GM19324 (cell line): ENCODE data around the gene EXT2.
A peak's percentile ranks its signal among the peaks of the same experiment; 100 is the strongest.

Experiments
- ATAC-seq: cut with Tn5 transposase; IDR thresholded peaks from one replicate; pipeline ENCODE4 v1.9.1; 2021; ENCODE audit warnings: mild to moderate bottlenecking, moderate library complexity; ENCODE audit not compliant: unreplicated experiment, low FRiP score

Gene EXT2

GRCh38 chr11:44228379-44228778 is 132.9 kb downstream of the EXT2 start:
- no peak for ATAC-seq

DNA sequence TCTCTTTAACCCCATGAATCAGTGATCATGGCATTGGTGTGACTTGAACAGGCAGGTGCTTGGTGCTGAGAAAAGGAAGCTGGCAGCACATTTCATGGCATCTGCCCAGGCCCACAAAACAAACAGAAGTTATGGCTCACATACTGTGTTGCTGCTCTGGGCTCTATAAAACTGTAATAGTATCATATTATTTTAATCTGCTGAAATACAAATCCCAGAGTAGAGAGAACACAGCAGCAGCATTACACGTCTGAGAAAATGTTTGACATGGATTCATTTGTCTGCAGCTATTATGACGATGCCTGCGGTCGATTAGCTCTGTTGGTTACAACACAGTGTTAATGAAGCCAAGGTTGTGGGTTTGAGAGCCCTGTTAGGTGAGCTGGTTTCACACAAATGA is 133.6 kb downstream of the EXT2 start:
- no peak for ATAC-seq

DNA sequence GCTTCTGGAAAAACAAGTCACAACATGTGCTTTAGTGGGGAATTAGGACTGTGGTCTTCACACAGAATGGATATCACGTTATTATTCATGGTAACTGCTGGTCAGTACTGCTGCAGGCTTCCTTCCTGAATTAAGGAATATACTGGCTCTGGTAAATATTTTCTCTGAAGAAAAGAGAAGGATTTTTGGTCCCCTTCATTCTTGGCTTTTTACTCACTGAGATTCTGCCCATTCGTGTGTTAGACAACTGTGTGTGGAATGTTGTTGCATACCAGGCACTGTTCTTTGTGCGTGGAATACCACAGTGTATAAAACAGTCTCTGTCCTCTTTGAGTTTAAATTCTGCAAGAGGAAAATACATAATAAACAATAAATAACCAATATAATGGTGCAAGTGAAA is 134.1 kb downstream of the EXT2 start:
- no peak for ATAC-seq

DNA sequence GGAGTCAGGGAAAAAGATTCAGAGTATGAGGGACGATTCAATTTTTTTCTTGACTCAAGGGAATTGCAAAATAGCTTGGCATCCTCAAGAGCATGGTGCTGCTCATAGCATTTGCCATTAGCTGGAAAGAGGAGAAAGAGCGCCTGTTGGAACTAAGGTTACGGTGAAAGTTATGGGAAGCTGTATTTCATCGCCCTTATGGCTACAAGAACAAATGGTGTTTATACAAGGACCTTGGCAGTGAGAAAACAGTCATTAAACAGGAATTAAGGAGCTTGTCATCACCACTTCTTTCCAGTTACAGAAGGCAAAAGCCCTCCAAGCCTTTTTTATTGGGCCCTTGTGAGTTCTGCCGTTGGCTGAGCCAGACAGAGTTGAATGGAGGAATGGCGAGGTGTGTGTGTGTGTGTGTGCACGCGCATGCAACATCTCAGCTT is 140.3 kb downstream of the EXT2 start:
- no peak for ATAC-seq

- no peak for ATAC-seq
Measured at GRCh38 chr11:44236296-44236695, 140.8 kb downstream of the EXT2 start.

DNA sequence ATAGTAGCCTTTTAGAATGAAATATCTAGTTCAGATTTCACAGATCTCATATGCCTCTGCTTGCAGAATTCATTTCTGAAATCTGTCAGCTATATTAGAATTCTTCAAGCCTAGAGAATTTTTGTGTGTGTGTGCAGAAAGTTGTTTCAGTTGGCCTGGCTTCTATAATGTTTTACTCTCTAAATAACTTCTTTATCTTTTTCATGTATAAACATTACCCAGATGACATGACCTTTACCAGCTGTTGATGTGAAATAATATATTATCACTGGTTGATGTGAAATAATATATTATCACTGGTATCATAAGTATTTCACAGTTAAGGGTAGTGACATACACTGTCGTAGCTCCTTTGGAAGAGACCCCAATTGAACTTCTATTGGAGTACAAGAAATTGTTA is 141.7 kb downstream of the EXT2 start:
- ATAC-seq: no peak

DNA sequence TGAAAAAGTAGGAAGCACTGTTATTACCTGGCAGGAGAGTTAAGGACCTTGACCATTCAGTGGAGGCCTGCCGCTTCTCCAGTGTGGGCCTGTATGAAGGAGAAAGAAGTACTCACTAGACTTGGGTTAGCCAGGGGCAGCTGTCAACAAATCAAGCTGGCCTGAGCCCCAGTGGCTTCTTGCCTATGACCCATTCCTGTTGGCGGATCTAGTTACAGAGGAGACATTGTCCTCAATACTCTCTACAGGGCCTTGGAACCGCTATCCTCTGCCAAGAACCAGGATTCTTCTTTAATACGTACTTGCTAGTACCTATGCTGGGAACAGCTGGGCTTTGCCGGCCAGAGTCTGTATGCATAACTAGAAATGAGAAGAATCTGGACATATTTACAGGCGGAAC is 146.4 kb downstream of the EXT2 start:
- ATAC-seq: no peak

DNA sequence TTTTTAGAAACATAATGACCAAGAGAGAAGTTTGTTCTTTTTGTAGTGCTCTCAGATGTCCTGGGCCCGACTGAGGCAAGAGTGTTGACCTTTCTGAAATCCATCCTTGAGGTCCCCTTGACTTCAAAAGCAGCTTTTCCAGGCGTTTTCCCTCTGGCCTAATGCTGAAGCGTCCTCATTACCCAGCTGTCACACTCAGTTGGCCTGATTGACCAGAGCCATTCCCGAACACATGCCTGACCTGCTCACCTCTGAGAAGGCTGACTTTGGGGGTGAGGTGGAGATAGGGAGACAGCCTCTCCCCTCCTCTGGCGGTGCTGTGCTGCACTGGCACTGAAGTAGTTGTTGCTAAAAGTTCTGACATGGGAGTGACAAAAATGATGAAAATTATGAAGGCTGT is 147.6 kb downstream of the EXT2 start:
- ATAC-seq: no peak

GRCh38 chr11:44243595-44244343 is 148.3 kb downstream of the EXT2 start:
- no peak for ATAC-seq

- no peak for ATAC-seq
Measured at GRCh38 chr11:44244639-44245310, 149.3 kb downstream of the EXT2 start.

- no peak for ATAC-seq
Measured at GRCh38 chr11:44246726-44247125, 151.2 kb downstream of the EXT2 start.

- no peak for ATAC-seq
Measured at GRCh38 chr11:44247508-44247907, 152.0 kb downstream of the EXT2 start.

GRCh38 chr11:44248109-44248508 is 152.6 kb downstream of the EXT2 start:
- ATAC-seq: no peak

- no peak for ATAC-seq
Measured at GRCh38 chr11:44250421-44250820, 154.9 kb downstream of the EXT2 start.

DNA sequence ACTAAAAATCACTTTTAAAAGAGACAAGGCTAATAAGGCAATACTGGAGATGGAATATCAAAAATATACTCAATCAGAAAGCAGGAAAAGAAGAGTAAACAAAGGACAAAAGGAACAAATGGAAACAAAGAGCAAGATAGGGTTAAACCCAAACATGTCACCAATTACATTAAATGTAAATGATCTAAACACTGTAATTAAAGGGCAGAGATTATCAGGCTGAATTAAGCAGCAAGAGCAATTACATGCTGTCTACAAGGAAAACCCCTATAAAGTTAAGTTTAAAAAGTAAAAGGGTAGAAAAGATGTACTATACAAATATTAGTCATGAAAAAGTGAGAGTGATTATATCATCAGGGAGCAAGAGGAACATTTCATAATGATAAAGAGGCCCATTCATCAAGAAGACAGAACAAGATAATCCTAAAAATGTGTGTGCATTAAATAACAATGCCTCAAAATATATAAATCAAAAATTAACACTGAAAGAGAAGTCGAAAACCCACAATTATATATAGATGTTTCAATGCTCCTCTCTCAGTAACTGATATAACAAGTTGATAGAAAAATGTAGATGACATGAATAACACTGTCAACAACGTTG is 157.6 kb downstream of the EXT2 start:
- no peak for ATAC-seq

DNA sequence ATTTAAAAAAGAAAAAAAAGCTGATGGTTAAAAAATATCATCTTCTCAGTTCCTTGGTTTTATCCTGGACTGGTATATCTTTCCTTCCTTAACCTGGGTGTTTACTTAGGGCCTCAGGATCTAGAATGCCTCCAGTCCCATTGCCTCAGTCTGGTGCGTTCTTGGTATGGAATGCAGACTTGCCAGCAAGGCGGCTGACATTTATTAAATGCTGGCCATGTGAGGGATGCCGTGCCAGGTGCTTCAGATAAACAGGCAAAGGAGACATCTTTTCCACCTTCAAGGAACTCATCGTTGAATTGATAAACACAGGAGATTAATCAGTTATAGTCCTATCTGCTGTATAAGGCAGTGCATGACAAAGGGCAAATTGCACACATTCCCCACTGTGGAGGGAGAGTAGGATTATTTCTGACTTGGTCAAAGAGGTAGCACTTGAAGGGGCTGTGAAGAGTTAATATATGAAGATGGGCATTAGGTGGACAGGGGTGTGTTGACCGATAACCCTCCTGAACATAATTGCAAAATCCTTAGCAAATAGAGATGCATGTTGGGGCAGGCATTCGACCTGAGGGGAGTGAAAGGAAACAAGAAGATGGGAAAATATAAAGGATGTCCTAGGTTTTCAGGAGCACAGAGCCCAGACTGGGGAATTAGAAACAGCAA is 160.1 kb downstream of the EXT2 start:
- ATAC-seq: no peak

GRCh38 chr11:44256673-44257291 is 161.3 kb downstream of the EXT2 start:
- ATAC-seq: peak; percentile 63

GRCh38 chr11:44257338-44258189 is 162.1 kb downstream of the EXT2 start:
- ATAC-seq: no peak

GRCh38 chr11:44258190-44258489 is 162.7 kb downstream of the EXT2 start:
- ATAC-seq: no peak

DNA sequence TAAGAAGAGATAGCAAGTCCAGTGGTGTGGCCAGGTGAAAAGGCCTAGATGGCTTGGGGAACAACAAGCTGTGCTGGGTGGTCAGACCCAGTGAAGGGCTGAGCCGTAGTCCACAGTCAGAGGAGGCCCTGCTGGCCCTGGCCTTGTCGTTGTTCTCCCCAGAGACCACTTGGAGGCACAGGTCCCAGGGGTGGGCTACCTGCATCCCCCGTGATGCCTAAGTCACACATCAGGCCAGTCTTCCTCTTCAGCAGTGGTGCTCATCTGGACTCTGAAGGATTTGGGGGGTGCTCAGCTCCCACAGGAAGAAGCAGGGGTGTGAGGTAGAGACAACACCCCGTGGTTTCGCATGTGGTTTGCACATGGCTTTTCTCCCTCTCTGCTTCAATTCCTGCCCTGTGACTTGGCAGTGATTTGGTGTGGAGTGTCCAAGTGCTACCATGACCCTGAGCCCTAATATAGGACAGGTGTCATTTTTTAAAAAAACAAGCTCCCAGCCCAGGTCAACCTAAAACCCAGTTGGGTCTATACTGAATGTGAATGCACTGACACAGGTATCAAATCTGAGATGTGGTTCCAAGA is 163.5 kb downstream of the EXT2 start:
- ATAC-seq: no peak
